Measurements from ENCODE around the gene HTR7. TPM values are rescaled to one million over a fixed set of nuclear protein-coding genes. Genes with fewer than 3 reads are reported as not detected.
"Not testable (repeated sequence)": the region's sequence is repeated elsewhere in the genome, so short reads cannot be mapped to it uniquely, and the experiment has no call there.

Gene HTR7
- 15.5 and 16.3 TPM in 2 replicates for total RNA-seq

GRCh38 chr10:90857635-90858460 lies at the start of gene HTR7:
HTR7 (minus strand) TSS chr10:90858039; CDS start chr10:90857671, 368 bp downstream.
- peak within 1 kb of the TSS; percentile 71 for H3K4me3 ChIP-seq (ENCODE audit: low read depth, low read length)
- DNase-seq (ENCODE audit: low read depth), result no peak
- FAIRE-seq, result no peak
- peak; percentile 49 for TF ChIP-seq CTCF (IDR thresholded peaks at IDR 0.05; ENCODE audit: insufficient read depth, low read length, severe bottlenecking)
- no peaks in the 10 kb centered on the region for H3K27me3 ChIP-seq (ENCODE audit: control insufficient read depth, insufficient read depth, low read length)
- H3K36me3 ChIP-seq (ENCODE audit: control insufficient read depth, insufficient read depth, low read length), result no peaks in the 10 kb centered on the region

- FAIRE-seq (no peak), DNase-seq (ENCODE audit: low read depth) (no peak)
- Histone ChIP-seq H3K27me3 (ENCODE audit: control insufficient read depth, insufficient read depth, low read length) (no peaks in the 10 kb centered on the region), H3K4me3 (ENCODE audit: low read depth, low read length) (no peak overlapping the region), H3K36me3 (ENCODE audit: control insufficient read depth, insufficient read depth, low read length) (no peaks in the 10 kb centered on the region)
- no peak for TF ChIP-seq CTCF (IDR thresholded peaks at IDR 0.05; ENCODE audit: insufficient read depth, low read length, severe bottlenecking)
These were observed 48.8 kb upstream of the HTR7 start for GRCh38 chr10:90906596-90906995.

GRCh38 chr10:90905925-90906324 lies 48.1 kb upstream of the HTR7 start:
- Histone ChIP-seq H3K36me3 (ENCODE audit: control insufficient read depth, insufficient read depth, low read length) (no peaks in the 10 kb centered on the region), H3K4me3 (ENCODE audit: low read depth, low read length) (no peak overlapping the region), H3K27me3 (ENCODE audit: control insufficient read depth, insufficient read depth, low read length) (no peaks in the 10 kb centered on the region)
- DNase-seq (ENCODE audit: low read depth) (no peak), FAIRE-seq (no peak)
- TF ChIP-seq CTCF (IDR thresholded peaks at IDR 0.05; ENCODE audit: insufficient read depth, low read length, severe bottlenecking), result no peak

GRCh38 chr10:90896916-90897315 lies 39.1 kb upstream of the HTR7 start:
- not testable (repeated sequence) for DNase-seq (ENCODE audit: low read depth); FAIRE-seq; H3K4me3 ChIP-seq (ENCODE audit: low read depth, low read length); H3K36me3 ChIP-seq (ENCODE audit: control insufficient read depth, insufficient read depth, low read length); H3K27me3 ChIP-seq (ENCODE audit: control insufficient read depth, insufficient read depth, low read length)

GRCh38 chr10:90893190-90893589 lies 35.4 kb upstream of the HTR7 start:
- Histone ChIP-seq H3K36me3 (ENCODE audit: control insufficient read depth, insufficient read depth, low read length) (peaks cover 7% of the 10 kb centered on the region), H3K4me3 (ENCODE audit: low read depth, low read length) (no peak overlapping the region), H3K27me3 (ENCODE audit: control insufficient read depth, insufficient read depth, low read length) (no peaks in the 10 kb centered on the region)
- TF ChIP-seq CTCF (IDR thresholded peaks at IDR 0.05; ENCODE audit: insufficient read depth, low read length, severe bottlenecking), result no peak
- FAIRE-seq, result no peak
- no peak for DNase-seq (ENCODE audit: low read depth)

GRCh38 chr10:90890347-90890746 lies 32.5 kb upstream of the HTR7 start:
- TF ChIP-seq CTCF (IDR thresholded peaks at IDR 0.05; ENCODE audit: insufficient read depth, low read length, severe bottlenecking), result no peak
- peaks cover 8% of the 10 kb centered on the region for H3K36me3 ChIP-seq (ENCODE audit: control insufficient read depth, insufficient read depth, low read length)

More at GRCh38 chr10:90890347-90890746, 32.5 kb upstream of the HTR7 start:
- FAIRE-seq (no peak), DNase-seq (ENCODE audit: low read depth) (no peak)
- Histone ChIP-seq H3K27me3 (ENCODE audit: control insufficient read depth, insufficient read depth, low read length) (no peaks in the 10 kb centered on the region), H3K4me3 (ENCODE audit: low read depth, low read length) (no peak overlapping the region)
